Uterus (tissue), 4 donors: ENCODE measurements around the gene KCNJ3. TPM values are rescaled to one million over a fixed set of nuclear protein-coding genes. Genes with fewer than 3 reads are reported as not detected.

ENCODE experiments used
- DNase-seq, 2 donors: peaks; one replicate each; pipeline ENCODE4 v3.0.0-alpha.2; 2019 to 2020
- H3K27ac ChIP-seq, 2 donors: fragments of 200-600 bp; sonication (generic); 1 replicate in 1 of 2; 2 replicates in 1 of 2; pipeline ENCODE4 v1.5.1; 2016 to 2018
- H3K27me3 ChIP-seq, 2 donors: fragments of 200-600 bp; sonication (generic); one replicate each; pipeline ENCODE4 v1.5.1; 2018 to 2019; ENCODE audit warnings: control low read depth in 1 of 2
- H3K36me3 ChIP-seq, 2 donors: fragments of 200-600 bp; sonication (generic); one replicate each; pipeline ENCODE4 v1.5.1; 2019; ENCODE audit warnings: control low read depth in 1 of 2
- H3K4me1 ChIP-seq, 2 donors: fragments of 200-600 bp; sonication (generic); one replicate each; pipeline ENCODE4 v1.5.1; 2018 to 2019; ENCODE audit warnings: control low read depth in 1 of 2
- H3K4me3 ChIP-seq, 2 donors: fragments of 200-600 bp; sonication (generic); 1 replicate in 1 of 2; 2 replicates in 1 of 2; pipeline ENCODE4 v1.5.1; 2018 to 2019; ENCODE audit warnings: mild to moderate bottlenecking in 1 of 2
- H3K9me3 ChIP-seq, 2 donors: fragments of 200-600 bp; sonication (generic); one replicate each; pipeline ENCODE4 v1.5.1; 2019; ENCODE audit warnings: control low read depth in 1 of 2
- POLR2A ChIP-seq, 2 donors: fragments of 450-650 bp; IDR thresholded peaks; one replicate each; pipeline ENCODE4 v1.6.1; 2016; ENCODE audit warnings: antibody characterized with exemption in 2 of 2, mild to moderate bottlenecking in 1 of 2, moderate library complexity in 1 of 2
- intact Hi-C: fragments of 100-400 bp; cut with DNase I; formaldehyde crosslinking; loops from one replicate; pipeline ENCODE4 v1.15.1; 2023; ENCODE audit warnings: low total_unique reads
- total RNA-seq, 4 donors: library from RNA; depleted of rRNA in 3 of 4; stranded (reverse); fragments of >200 nt in 3 of 4; gene quantifications; one replicate each; pipeline versions ENCODE4 v1.1.0 to v1.2.4, GENCODE V29; 2014 to 2023
- TF ChIP-seq, protein P1 (sequence below), 4 experiments: fragments of 200-600 bp in 2 of 4; fragments of 450-650 bp in 2 of 4; sonication (generic) in 2 of 4; IDR thresholded peaks; one replicate each; pipeline ENCODE4 v1.5.1; 2016 to 2019; ENCODE audit warnings: antibody characterized with exemption in 4 of 4, mild to moderate bottlenecking in 2 of 4, moderate library complexity in 1 of 4
- donor health status: DM: yes; HTN: yes; CAD: no.

KCNJ3 gene
- total RNA-seq, 4 donors from 2014 or later: 0.69 to 0.91 TPM; not detected in 2

DNA sequence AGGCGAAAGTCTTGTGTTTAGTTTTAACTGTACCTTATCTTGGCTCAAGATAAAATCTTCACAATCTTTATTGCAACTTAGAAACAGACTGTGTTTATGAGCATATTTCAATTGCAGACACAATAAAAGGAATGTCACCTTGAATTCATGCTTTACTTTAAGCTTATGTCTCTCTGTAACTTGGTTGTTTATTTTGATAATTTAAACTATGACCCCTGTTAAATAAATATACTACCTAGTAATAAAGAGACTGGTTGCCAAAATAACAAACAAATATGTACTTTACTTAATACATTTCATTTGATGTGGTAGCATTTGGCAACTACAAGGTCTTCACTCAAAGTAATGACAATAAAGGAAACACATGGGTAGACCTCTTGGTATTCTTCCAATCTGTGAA, 202.6 kb downstream of the KCNJ3 start:
- no peak for TF ChIP-seq POLR2A (IDR thresholded peaks at IDR 0.05)
- TF ChIP-seq, protein P1, sequence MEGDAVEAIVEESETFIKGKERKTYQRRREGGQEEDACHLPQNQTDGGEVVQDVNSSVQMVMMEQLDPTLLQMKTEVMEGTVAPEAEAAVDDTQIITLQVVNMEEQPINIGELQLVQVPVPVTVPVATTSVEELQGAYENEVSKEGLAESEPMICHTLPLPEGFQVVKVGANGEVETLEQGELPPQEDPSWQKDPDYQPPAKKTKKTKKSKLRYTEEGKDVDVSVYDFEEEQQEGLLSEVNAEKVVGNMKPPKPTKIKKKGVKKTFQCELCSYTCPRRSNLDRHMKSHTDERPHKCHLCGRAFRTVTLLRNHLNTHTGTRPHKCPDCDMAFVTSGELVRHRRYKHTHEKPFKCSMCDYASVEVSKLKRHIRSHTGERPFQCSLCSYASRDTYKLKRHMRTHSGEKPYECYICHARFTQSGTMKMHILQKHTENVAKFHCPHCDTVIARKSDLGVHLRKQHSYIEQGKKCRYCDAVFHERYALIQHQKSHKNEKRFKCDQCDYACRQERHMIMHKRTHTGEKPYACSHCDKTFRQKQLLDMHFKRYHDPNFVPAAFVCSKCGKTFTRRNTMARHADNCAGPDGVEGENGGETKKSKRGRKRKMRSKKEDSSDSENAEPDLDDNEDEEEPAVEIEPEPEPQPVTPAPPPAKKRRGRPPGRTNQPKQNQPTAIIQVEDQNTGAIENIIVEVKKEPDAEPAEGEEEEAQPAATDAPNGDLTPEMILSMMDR (IDR thresholded peaks at IDR 0.05): no peak
- Histone ChIP-seq H3K4me3 (no peak overlapping the region), H3K36me3 (no peaks in the 10 kb centered on the region), H3K9me3 (no peaks in the 10 kb centered on the region), H3K27ac (no peak overlapping the region), H3K4me1 (no peaks in the 10 kb centered on the region), H3K27me3 (no peaks in the 10 kb centered on the region)
- intact Hi-C loops: no loop called here
- no peak for DNase-seq
